CD4-positive, alpha-beta memory T cell (primary cell): ENCODE measurements around the gene MCEE. TPM values are rescaled to one million over a fixed set of nuclear protein-coding genes. Genes with fewer than 3 reads are reported as not detected.

Source experiments
- CTCF ChIA-PET: fragments of 350-600 bp; sonication (Branson Sonifier 250); formaldehyde crosslinking; loops from one replicate; lab custom pipeline; 2021; ENCODE audit warnings: inconsistent platforms; ENCODE audit not compliant: partially characterized antibody; lab: Charles Lee
- POLR2A ChIA-PET: fragments of 350-600 bp; sonication (Branson Sonifier 250); formaldehyde crosslinking; loops from one replicate; lab custom pipeline; 2021; ENCODE audit not compliant: partially characterized antibody; lab: Charles Lee
- DNase-seq, 5 donors: peaks; one replicate each; pipeline versions ENCODE4 v3.0.0 to v3.0.0-alpha.2; 2020 to 2022; ENCODE audit warnings: mixed read lengths in 1 of 5
- H3K27ac ChIP-seq: one replicate; pipeline ENCODE4 v1.7.0; 2013; ENCODE audit warnings: low read depth, low read length
- H3K27me3 ChIP-seq: 2 replicates; pipeline ENCODE4 v1.7.0; 2013; ENCODE audit warnings: mild to moderate bottlenecking, low read length, moderate library complexity; ENCODE audit not compliant: insufficient read depth
- H3K36me3 ChIP-seq: 2 replicates; pipeline ENCODE4 v1.7.0; 2013; ENCODE audit warnings: mild to moderate bottlenecking, low read length, moderate library complexity; ENCODE audit not compliant: insufficient read depth
- H3K4me1 ChIP-seq: 2 replicates; pipeline ENCODE4 v1.7.0; 2013; ENCODE audit warnings: mild to moderate bottlenecking, low read length, moderate library complexity; ENCODE audit not compliant: insufficient read depth
- H3K4me3 ChIP-seq, 2 donors: one replicate each; pipeline ENCODE4 v1.7.0; 2013; ENCODE audit warnings: low read length in 2 of 2, mild to moderate bottlenecking in 1 of 2
- H3K9me3 ChIP-seq, 2 donors: one replicate each; pipeline ENCODE4 v1.7.0; 2013; ENCODE audit warnings: low read length in 2 of 2, control low read depth in 1 of 2; ENCODE audit not compliant: control insufficient read depth in 1 of 2
- H3K27ac Mint-ChIP-seq, 7 donors: one replicate each; pipeline ENCODE4 v1.8.0; 2020 to 2021; ENCODE audit warnings: mixed read lengths in 7 of 7, mild to moderate bottlenecking in 6 of 7, inconsistent platforms in 3 of 7, moderate library complexity in 3 of 7
- H3K27me3 Mint-ChIP-seq, 2 donors: one replicate each; pipeline ENCODE4 v1.8.0; 2020 to 2021; ENCODE audit warnings: mixed read lengths in 2 of 2
- H3K36me3 Mint-ChIP-seq, 2 donors: one replicate each; pipeline ENCODE4 v1.8.0; 2020 to 2021; ENCODE audit warnings: mixed read lengths in 2 of 2, inconsistent platforms in 1 of 2, mild to moderate bottlenecking in 1 of 2
- H3K4me1 Mint-ChIP-seq, 4 donors: one replicate each; pipeline ENCODE4 v1.8.0; 2020 to 2021; ENCODE audit warnings: mixed read lengths in 4 of 4, mild to moderate bottlenecking in 1 of 4
- H3K4me3 Mint-ChIP-seq, 8 donors: one replicate each; pipeline ENCODE4 v1.8.0; 2020 to 2021; ENCODE audit warnings: mixed read lengths in 8 of 8, mild to moderate bottlenecking in 7 of 8, moderate library complexity in 6 of 8, inconsistent platforms in 3 of 8
- H3K9me3 Mint-ChIP-seq, 8 donors: one replicate each; pipeline ENCODE4 v1.8.0; 2020 to 2021; ENCODE audit warnings: mixed read lengths in 8 of 8, mild to moderate bottlenecking in 5 of 8, inconsistent platforms in 3 of 8, moderate library complexity in 1 of 8
- intact Hi-C: fragments of 100-400 bp; cut with micrococcal nuclease; formaldehyde crosslinking; loops from one replicate; pipeline ENCODE4 v1.15.1; 2023
- polyA plus RNA-seq, 2 donors: library from polyadenylated mRNA; unstranded; fragments of 300-500 nt; fragmentation: Illumina TruSeq; gene quantifications; one replicate each; pipeline ENCODE4 v1.2.3, GENCODE V29; 2021
- total RNA-seq, 2 experiments: library from RNA; stranded (reverse); gene quantifications; one replicate each; pipeline ENCODE4 v1.2.3, GENCODE V29; 2021

MCEE gene
- total and polyA plus RNA-seq, 4 experiments from 2014 or later, result 20.7 to 30.0 (median 25.9) TPM

- intact Hi-C loops, result no loop called here
- H3K4me3 ChIP-seq, result no peak overlapping the region
- no peak for DNase-seq
- H3K36me3 ChIP-seq, result peaks cover 38% of the 10 kb centered on the region
- H3K27ac ChIP-seq, result peak overlapping the region; percentile 94
- H3K4me1 Mint-ChIP-seq, result peaks cover 52 to 70% (median 58%) of the 10 kb centered on the region in 4 donors
- H3K4me3 Mint-ChIP-seq, result peak overlapping the region in 7 of 8 donors; percentile 45 to 97 (median 62)
- H3K36me3 Mint-ChIP-seq, result peaks cover 31 to 57% of the 10 kb centered on the region in 2 donors
- ChIA-PET POLR2A (interaction anchor here (0.9 to 8.1 kb wide), 5 partner anchors 9 to 779 kb away, joined by 3 to 154 read pairs (median 4); partner anchors contain the start of genes MCEE, MPHOSPH10, SNRPG and ZNF638), CTCF (interaction anchor here (1.1 to 3.0 kb wide), 5 partner anchors 7 to 88 kb away, joined by 3 to 24 read pairs (median 7); partner anchors contain the start of genes MCEE and MPHOSPH10)
- H3K27me3 ChIP-seq, result no peaks in the 10 kb centered on the region
- H3K27me3 Mint-ChIP-seq, result no peaks in the 10 kb centered on the region
- peak overlapping the region; percentile 94 to 100 (median 99) for H3K27ac Mint-ChIP-seq
- H3K4me1 ChIP-seq, result peaks cover 58% of the 10 kb centered on the region
- H3K9me3 Mint-ChIP-seq, result peaks cover 0 to 3% (median 0%) of the 10 kb centered on the region in 8 donors
- H3K9me3 ChIP-seq, result no peaks in the 10 kb centered on the region
These were observed 57.5 kb downstream of the MCEE start for GRCh38 chr2:71072492-71072891.

GRCh38 chr2:71071681-71072398, 58.2 kb downstream of the MCEE start:
- peak overlapping the region; percentile 94 for H3K27ac ChIP-seq
- H3K4me1 ChIP-seq, result peaks cover 64% of the 10 kb centered on the region
- no peaks in the 10 kb centered on the region for H3K9me3 ChIP-seq
- H3K4me3 ChIP-seq, result peak overlapping the region in 1 of 2 donors; percentile 8
- H3K4me1 Mint-ChIP-seq, result peaks cover 51 to 76% (median 61%) of the 10 kb centered on the region in 4 donors
- peaks cover 32% of the 10 kb centered on the region for H3K36me3 ChIP-seq
- ChIA-PET POLR2A (interaction anchor here (0.9 to 8.1 kb wide), 6 partner anchors 9 to 778 kb away, joined by 3 to 154 read pairs (median 4); partner anchors contain the start of genes MCEE, MPHOSPH10, SNRPG and ZNF638), CTCF (interaction anchor here (1.0 to 3.0 kb wide), 10 partner anchors 8 to 87 kb away, joined by 3 to 24 read pairs (median 5); partner anchors contain the start of genes MCEE and MPHOSPH10)
- H3K9me3 Mint-ChIP-seq, result peaks cover 0 to 3% (median 0%) of the 10 kb centered on the region in 8 donors
- no peaks in the 10 kb centered on the region for H3K27me3 ChIP-seq
- peak overlapping the region; percentile 61 to 98 (median 84) for H3K4me3 Mint-ChIP-seq
- peaks cover 26 to 51% of the 10 kb centered on the region in 2 donors for H3K36me3 Mint-ChIP-seq
- intact Hi-C loops, result no loop called here
- DNase-seq, result peak; percentile 54 to 89 (median 65)
- no peaks in the 10 kb centered on the region for H3K27me3 Mint-ChIP-seq
- peak overlapping the region; percentile 94 to 100 (median 99) for H3K27ac Mint-ChIP-seq

- Histone ChIP-seq H3K4me1 (peaks cover 64% of the 10 kb centered on the region), H3K9me3 (no peaks in the 10 kb centered on the region), H3K27ac (peak overlapping the region; percentile 94), H3K27me3 (no peaks in the 10 kb centered on the region), H3K4me3 (no peak overlapping the region), H3K36me3 (peaks cover 20% of the 10 kb centered on the region)
- H3K27ac Mint-ChIP-seq, result peak overlapping the region; percentile 97 to 100 (median 99)
- peak overlapping the region; percentile 10 to 98 (median 76) for H3K4me3 Mint-ChIP-seq
- intact Hi-C loops, result no loop called here
- peaks cover 51 to 79% (median 62%) of the 10 kb centered on the region in 4 donors for H3K4me1 Mint-ChIP-seq
- no peak for DNase-seq
- CTCF ChIA-PET, result interaction anchor here (0.9 to 3.0 kb wide), 14 partner anchors 9 to 261 kb away, joined by 3 to 24 read pairs (median 4); partner anchors contain the start of genes MCEE, MPHOSPH10 and ZNF638
- H3K27me3 Mint-ChIP-seq, result no peaks in the 10 kb centered on the region
- H3K9me3 Mint-ChIP-seq, result peaks cover 0 to 3% (median 0%) of the 10 kb centered on the region in 8 donors
- H3K36me3 Mint-ChIP-seq, result peaks cover 20 to 42% of the 10 kb centered on the region in 2 donors
- POLR2A ChIA-PET, result interaction anchor here (0.6 to 8.1 kb wide), 6 partner anchors 12 to 156 kb away, joined by 3 to 154 read pairs (median 4); partner anchors contain the start of genes MCEE, MPHOSPH10 and PAIP2B
These were observed 59.5 kb downstream of the MCEE start for GRCh38 chr2:71070294-71071093.

GRCh38 chr2:71069376-71069775, 60.7 kb downstream of the MCEE start:
- peaks cover 17 to 36% of the 10 kb centered on the region in 2 donors for H3K36me3 Mint-ChIP-seq
- peak overlapping the region; percentile 94 for H3K27ac ChIP-seq

GRCh38 chr2:71068218-71069035, 61.6 kb downstream of the MCEE start, which contains the start of gene NAGK:
Gene NAGK, plus strand, starts transcription at chr2:71068648. Its CDS starts 36 bp downstream, at chr2:71068684.
- peaks cover 42 to 69% (median 53%) of the 10 kb centered on the region in 4 donors for H3K4me1 Mint-ChIP-seq
- H3K36me3 Mint-ChIP-seq, result peaks cover 7 to 27% of the 10 kb centered on the region in 2 donors
- peaks cover 58% of the 10 kb centered on the region for H3K4me1 ChIP-seq
- no peaks in the 10 kb centered on the region for H3K27me3 ChIP-seq
- H3K27me3 Mint-ChIP-seq, result no peaks in the 10 kb centered on the region
- ChIA-PET POLR2A (interaction anchor here (0.6 to 8.1 kb wide), 32 partner anchors 8 to 1681 kb away, joined by 3 to 154 read pairs (median 4); partner anchors contain the start of genes ANKRD53, GFPT1, MCEE and MPHOSPH10), CTCF (interaction anchor here (0.9 to 3.5 kb wide), 6 partner anchors 9 to 67 kb away, joined by 3 to 18 read pairs (median 6); no protein-coding TSS in a partner anchor)
- peak within 1 kb of the TSS; percentile 90 to 96 for H3K4me3 ChIP-seq
- peak within 1 kb of the TSS; percentile 97 to 100 (median 99) for H3K27ac Mint-ChIP-seq
- H3K36me3 ChIP-seq, result peaks cover 2% of the 10 kb centered on the region
- H3K9me3 ChIP-seq, result no peaks in the 10 kb centered on the region
- intact Hi-C loops, result loop anchor here (1.0 to 5.0 kb wide), 5 partner anchors 62 to 264 kb away; partner anchors contain the start of genes MCEE, MPHOSPH10, PAIP2B and TEX261
- peak within 1 kb of the TSS; percentile 94 for H3K27ac ChIP-seq
- peak; percentile 98 to 100 (median 99) for DNase-seq
- peaks cover 0 to 3% (median 0%) of the 10 kb centered on the region in 8 donors for H3K9me3 Mint-ChIP-seq
- peak within 1 kb of the TSS; percentile 95 to 98 (median 97) for H3K4me3 Mint-ChIP-seq

More at GRCh38 chr2:71069376-71069775, 60.7 kb downstream of the MCEE start:
- no peaks in the 10 kb centered on the region for H3K27me3 ChIP-seq
- H3K27ac Mint-ChIP-seq, result peak overlapping the region; percentile 97 to 100 (median 99)
- H3K36me3 ChIP-seq, result peaks cover 11% of the 10 kb centered on the region
- H3K4me3 Mint-ChIP-seq, result peak overlapping the region; percentile 95 to 98 (median 97)
- peaks cover 51 to 78% (median 62%) of the 10 kb centered on the region in 4 donors for H3K4me1 Mint-ChIP-seq
- H3K9me3 Mint-ChIP-seq, result peaks cover 0 to 3% (median 0%) of the 10 kb centered on the region in 8 donors
- ChIA-PET POLR2A (interaction anchor here (0.9 to 8.1 kb wide), 13 partner anchors 13 to 820 kb away, joined by 3 to 154 read pairs (median 6); partner anchors contain the start of genes ANKRD53, MCEE, MPHOSPH10 and PAIP2B), CTCF (interaction anchor here (1.0 to 3.5 kb wide), 5 partner anchors 10 to 85 kb away, joined by 3 to 18 read pairs (median 4); no protein-coding TSS in a partner anchor)
- H3K4me3 ChIP-seq, result peak overlapping the region; percentile 62 to 96
- H3K4me1 ChIP-seq, result peaks cover 64% of the 10 kb centered on the region
- intact Hi-C loops, result loop anchor here (5.0 kb wide), 1 partner anchor 263 kb away; the partner anchor contains the start of gene ZNF638
- DNase-seq, result no peak
- H3K9me3 ChIP-seq, result no peaks in the 10 kb centered on the region
- no peaks in the 10 kb centered on the region for H3K27me3 Mint-ChIP-seq
